Neural progenitor cell (in vitro differentiated cells): ENCODE measurements around the gene PBX3. TPM values are rescaled to one million over a fixed set of nuclear protein-coding genes. Genes with fewer than 3 reads are reported as not detected.

Experiments used
- DNase-seq: peaks from one replicate; pipeline ENCODE4 v3.0.0-alpha.2; 2016; ENCODE audit warnings: low spot score
- H2AFZ ChIP-seq: fragments of 200-600 bp; sonication (generic); replicated peaks from 2 replicates; pipeline ENCODE4 v1.6.1; 2016; ENCODE audit warnings: antibody characterized with exemption
- H3F3A ChIP-seq: fragments of 200-600 bp; sonication (generic); 2 replicates; pipeline ENCODE4 v1.6.1; 2016; ENCODE audit warnings: antibody characterized with exemption, low read depth
- H3K27ac ChIP-seq: fragments of 200-600 bp; sonication (generic); 2 replicates; pipeline ENCODE4 v1.5.1; 2016; ENCODE audit warnings: mild to moderate bottlenecking
- H3K27me3 ChIP-seq: fragments of 200-600 bp; sonication (generic); 2 replicates; pipeline ENCODE4 v1.6.1; 2016; ENCODE audit warnings: mild to moderate bottlenecking, moderate library complexity
- H3K36me3 ChIP-seq: fragments of 200-600 bp; sonication (generic); 2 replicates; pipeline ENCODE4 v1.5.1; 2016
- H3K4me1 ChIP-seq: fragments of 200-600 bp; sonication (generic); 2 replicates; pipeline ENCODE4 v1.6.1; 2016; ENCODE audit warnings: mixed run types
- H3K4me2 ChIP-seq: fragments of 200-600 bp; sonication (generic); 2 replicates; pipeline ENCODE4 v1.6.1; 2016
- H3K4me3 ChIP-seq: fragments of 200-600 bp; sonication (generic); 2 replicates; pipeline ENCODE4 v1.5.1; 2016
- H3K79me2 ChIP-seq: fragments of 200-600 bp; sonication (generic); 2 replicates; pipeline ENCODE4 v1.6.1; 2016; ENCODE audit warnings: low read depth
- H3K9ac ChIP-seq: fragments of 200-600 bp; sonication (generic); 2 replicates; pipeline ENCODE4 v1.6.1; 2016
- H3K9me3 ChIP-seq: fragments of 200-600 bp; sonication (generic); 2 replicates; pipeline ENCODE4 v1.5.1; 2016; ENCODE audit warnings: low read depth
- H4K20me1 ChIP-seq: fragments of 200-600 bp; sonication (generic); 2 replicates; pipeline ENCODE4 v1.6.1; 2016; ENCODE audit warnings: low read depth
- H3K27ac Mint-ChIP-seq: 3 replicates; pipeline ENCODE4 v1.8.0; 2021; ENCODE audit warnings: mixed read lengths
- H3K27me3 Mint-ChIP-seq: 2 replicates; pipeline ENCODE4 v1.8.0; 2022; ENCODE audit warnings: low read depth, mild to moderate bottlenecking, inconsistent platforms, moderate library complexity, mixed read lengths; ENCODE audit not compliant: insufficient read depth
- H3K36me3 Mint-ChIP-seq: 3 replicates; pipeline ENCODE4 v1.8.0; 2021; ENCODE audit warnings: mixed read lengths
- H3K4me1 Mint-ChIP-seq: 3 replicates; pipeline ENCODE4 v1.8.0; 2021; ENCODE audit warnings: mixed read lengths
- H3K4me3 Mint-ChIP-seq: 3 replicates; pipeline ENCODE4 v1.8.0; 2021; ENCODE audit warnings: mild to moderate bottlenecking, moderate library complexity, mixed read lengths
- H3K9me3 Mint-ChIP-seq: 3 replicates; pipeline ENCODE4 v1.8.0; 2020; ENCODE audit warnings: mixed read lengths
- EZH2 ChIP-seq: fragments of 200-600 bp; sonication (generic); IDR thresholded peaks from 2 replicates; pipeline ENCODE4 v1.6.1; 2017; ENCODE audit warnings: antibody characterized with exemption, mild to moderate bottlenecking, moderate library complexity
- EZH2phosphoT487 ChIP-seq: fragments of 200-600 bp; sonication (generic); IDR thresholded peaks from 2 replicates; pipeline ENCODE4 v1.6.1; 2017; ENCODE audit warnings: antibody characterized with exemption
- total RNA-seq: library from RNA; depleted of rRNA; stranded (reverse); fragments of >200 nt; gene quantifications from 2 replicates; pipeline ENCODE4 v1.2.3, GENCODE V29; 2015; ENCODE audit warnings: low replicate concordance
- TF ChIP-seq, protein P1 (sequence below): fragments of 200-600 bp; sonication (generic); IDR thresholded peaks from 2 replicates; pipeline ENCODE4 v1.5.1; 2017; ENCODE audit warnings: antibody characterized with exemption, mild to moderate bottlenecking

PBX3 gene
- total RNA-seq, 1 donor from 2014 or later, result 99.5 TPM

- no peaks in the 10 kb centered on the region for H3K27me3 ChIP-seq
- Mint-ChIP-seq H3K36me3 (peaks cover 36% of the 10 kb centered on the region), H3K27me3 (no peaks in the 10 kb centered on the region), H3K9me3 (peaks cover 12% of the 10 kb centered on the region), H3K4me1 (no peaks in the 10 kb centered on the region), H3K4me3 (no peak overlapping the region), H3K27ac (no peak overlapping the region)
- H3K9ac ChIP-seq, result no peak overlapping the region
- no peak overlapping the region for H3K27ac ChIP-seq
- H3K4me2 ChIP-seq, result no peak overlapping the region
- TF ChIP-seq EZH2phosphoT487, result no peak
- no peak for TF ChIP-seq EZH2
- TF ChIP-seq, protein P1, sequence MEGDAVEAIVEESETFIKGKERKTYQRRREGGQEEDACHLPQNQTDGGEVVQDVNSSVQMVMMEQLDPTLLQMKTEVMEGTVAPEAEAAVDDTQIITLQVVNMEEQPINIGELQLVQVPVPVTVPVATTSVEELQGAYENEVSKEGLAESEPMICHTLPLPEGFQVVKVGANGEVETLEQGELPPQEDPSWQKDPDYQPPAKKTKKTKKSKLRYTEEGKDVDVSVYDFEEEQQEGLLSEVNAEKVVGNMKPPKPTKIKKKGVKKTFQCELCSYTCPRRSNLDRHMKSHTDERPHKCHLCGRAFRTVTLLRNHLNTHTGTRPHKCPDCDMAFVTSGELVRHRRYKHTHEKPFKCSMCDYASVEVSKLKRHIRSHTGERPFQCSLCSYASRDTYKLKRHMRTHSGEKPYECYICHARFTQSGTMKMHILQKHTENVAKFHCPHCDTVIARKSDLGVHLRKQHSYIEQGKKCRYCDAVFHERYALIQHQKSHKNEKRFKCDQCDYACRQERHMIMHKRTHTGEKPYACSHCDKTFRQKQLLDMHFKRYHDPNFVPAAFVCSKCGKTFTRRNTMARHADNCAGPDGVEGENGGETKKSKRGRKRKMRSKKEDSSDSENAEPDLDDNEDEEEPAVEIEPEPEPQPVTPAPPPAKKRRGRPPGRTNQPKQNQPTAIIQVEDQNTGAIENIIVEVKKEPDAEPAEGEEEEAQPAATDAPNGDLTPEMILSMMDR, result no peak
- H3K79me2 ChIP-seq, result no peaks in the 10 kb centered on the region
- no peak overlapping the region for H3K4me3 ChIP-seq
- H3K4me1 ChIP-seq, result no peaks in the 10 kb centered on the region
- no peaks in the 10 kb centered on the region for H4K20me1 ChIP-seq
- no peak for DNase-seq
- no peak overlapping the region for H2AFZ ChIP-seq
- peaks cover 2% of the 10 kb centered on the region for H3K36me3 ChIP-seq
- no peaks in the 10 kb centered on the region for H3F3A ChIP-seq
- H3K9me3 ChIP-seq, result peaks cover 4% of the 10 kb centered on the region
Observed at GRCh38 chr9:125943831-125944230, 196.7 kb downstream of the PBX3 start.

GRCh38 chr9:125946397-125946796 is 199.2 kb downstream of the PBX3 start:
- Mint-ChIP-seq H3K4me3 (no peak overlapping the region), H3K9me3 (peaks cover 12% of the 10 kb centered on the region), H3K27ac (no peak overlapping the region), H3K27me3 (no peaks in the 10 kb centered on the region), H3K36me3 (peaks cover 27% of the 10 kb centered on the region), H3K4me1 (peaks cover 8% of the 10 kb centered on the region)
- Histone ChIP-seq H3K79me2 (no peaks in the 10 kb centered on the region), H3K4me2 (no peak overlapping the region), H3K36me3 (no peaks in the 10 kb centered on the region), H3K4me3 (no peak overlapping the region), H3K27ac (no peak overlapping the region), H3F3A (no peaks in the 10 kb centered on the region), H3K4me1 (no peaks in the 10 kb centered on the region), H3K9me3 (peaks cover 4% of the 10 kb centered on the region), H2AFZ (no peak overlapping the region), H4K20me1 (peaks cover 8% of the 10 kb centered on the region), H3K9ac (no peak overlapping the region), H3K27me3 (no peaks in the 10 kb centered on the region)
- TF ChIP-seq EZH2, result no peak
- TF ChIP-seq EZH2phosphoT487, result no peak
- TF ChIP-seq, protein P1, result no peak
- DNase-seq, result no peak

- TF ChIP-seq, protein P1, result no peak
- DNase-seq, result no peak
- Histone ChIP-seq H3K79me2 (no peaks in the 10 kb centered on the region), H3K4me1 (no peaks in the 10 kb centered on the region), H2AFZ (no peak overlapping the region), H3K36me3 (no peaks in the 10 kb centered on the region), H3F3A (no peaks in the 10 kb centered on the region), H3K27ac (no peak overlapping the region), H3K4me3 (no peak overlapping the region), H3K4me2 (no peak overlapping the region), H3K9ac (no peak overlapping the region), H4K20me1 (peaks cover 8% of the 10 kb centered on the region), H3K9me3 (peaks cover 4% of the 10 kb centered on the region), H3K27me3 (no peaks in the 10 kb centered on the region)
- Mint-ChIP-seq H3K4me3 (no peak overlapping the region), H3K27ac (no peak overlapping the region), H3K36me3 (peaks cover 21% of the 10 kb centered on the region), H3K27me3 (no peaks in the 10 kb centered on the region), H3K4me1 (peaks cover 8% of the 10 kb centered on the region), H3K9me3 (peaks cover 12% of the 10 kb centered on the region)
Observed at GRCh38 chr9:125948887-125949596, 201.9 kb downstream of the PBX3 start.
